GM12878 (cell line): ENCODE results near the gene KRTAP17-1. TPM values are rescaled to one million over a fixed set of nuclear protein-coding genes. Genes with fewer than 3 reads are reported as not detected.

Experiments used
- ATAC-seq: fragments of 200-7000 bp; cut with Tn5 transposase; 3 replicates; pipeline ENCODE4 v1.9.1; 2020; ENCODE audit warnings: mild to moderate bottlenecking, moderate library complexity
- BruUV-seq: library from RNA; stranded (reverse); fragments of 400-500 nt; replicated peaks from 2 replicates; lab custom pipeline; 2021; lab: Mats Ljungman, UMichigan
- CTCF ChIA-PET: fragments of 300-600 bp; sonication (Branson Sonifier 250); formaldehyde crosslinking; extraction: SDS; loops from one replicate; lab custom pipeline; 2021; ENCODE audit warnings: inconsistent platforms; lab: Yijun Ruan, JAX
- POLR2A ChIA-PET: fragments of 350-600 bp; formaldehyde crosslinking; extraction: SDS; loops from one replicate; lab custom pipeline; 2021; ENCODE audit warnings: inconsistent platforms; lab: Charles Lee
- RAD21 ChIA-PET: fragments of 300-600 bp; sonication (Branson Sonifier 250); formaldehyde crosslinking; loops from one replicate; lab custom pipeline; 2023; ENCODE audit warnings: antibody characterized with exemption; ENCODE audit not compliant: unreplicated experiment; lab: Charles Lee
- SMC1A ChIA-PET: fragments of 300-600 bp; sonication (Branson Sonifier 250); formaldehyde crosslinking; loops from one replicate; lab custom pipeline; 2023; ENCODE audit not compliant: unreplicated experiment, uncharacterized antibody; lab: Charles Lee
- DNase-seq: peaks from one replicate; pipeline ENCODE4 v3.0.0-alpha.2; 2011; ENCODE audit warnings: low read depth, low spot score
- FAIRE-seq: peaks from 3 replicates; lab custom pipeline; 2011; peaks lifted over from hg19 to GRCh38; lab: Jason Lieb, UNC
- H2AFZ ChIP-seq: 2 replicates; pipeline ENCODE4 v1.6.0; 2011; ENCODE audit warnings: low read depth, low read length, control low read depth; ENCODE audit not compliant: control insufficient read depth
- H3K27ac ChIP-seq: 2 replicates; pipeline ENCODE4 v1.5.1; 2011; ENCODE audit warnings: control low read depth; ENCODE audit not compliant: control insufficient read depth, insufficient read depth
- H3K27me3 ChIP-seq, 2 experiments: replicated peaks in 1 of 2; 2 replicates each; pipeline versions ENCODE4 v1.6.0 to v1.6.1; 2011; ENCODE audit warnings: low read length in 1 of 2; ENCODE audit not compliant: control insufficient read depth in 2 of 2, insufficient read depth in 2 of 2
- H3K36me3 ChIP-seq, 2 experiments: 2 replicates each; pipeline ENCODE4 v1.5.1; 2011; ENCODE audit warnings: low read length in 1 of 2; ENCODE audit not compliant: control insufficient read depth in 2 of 2, insufficient read depth in 2 of 2
- H3K4me1 ChIP-seq: 2 replicates; pipeline ENCODE4 v1.6.1; 2011; ENCODE audit warnings: mild to moderate bottlenecking, low read length, moderate library complexity, mixed read lengths; ENCODE audit not compliant: control insufficient read depth, insufficient read depth
- H3K4me2 ChIP-seq: 2 replicates; pipeline ENCODE4 v1.6.0; 2011; ENCODE audit warnings: control low read depth; ENCODE audit not compliant: control insufficient read depth, insufficient read depth
- H3K4me3 ChIP-seq: fragments of 200-600 bp; sonication (generic); 2 replicates; pipeline ENCODE4 v1.5.1; 2016
- H3K79me2 ChIP-seq: 2 replicates; pipeline ENCODE4 v1.6.0; 2011; ENCODE audit warnings: low read length; ENCODE audit not compliant: control insufficient read depth, insufficient read depth
- H3K9ac ChIP-seq: 2 replicates; pipeline ENCODE4 v1.8.0; 2011; ENCODE audit warnings: low read length, control low read depth, mixed read lengths; ENCODE audit not compliant: control insufficient read depth, insufficient read depth
- H3K9me3 ChIP-seq: replicated peaks from 3 replicates; pipeline ENCODE4 v1.5.1; 2011; ENCODE audit warnings: mild to moderate bottlenecking, low read length; ENCODE audit not compliant: control insufficient read depth, insufficient read depth
- H4K20me1 ChIP-seq: 2 replicates; pipeline ENCODE4 v1.6.0; 2011; ENCODE audit not compliant: control insufficient read depth, insufficient read depth
- ATF7 ChIP-seq: fragments of 450-650 bp; IDR thresholded peaks from 2 replicates; pipeline ENCODE4 v1.6.1; 2016; ENCODE audit warnings: low read depth, mild to moderate bottlenecking
- BACH1 ChIP-seq: fragments of 450-650 bp; IDR thresholded peaks from 2 replicates; pipeline ENCODE4 v1.6.1; 2017; ENCODE audit warnings: mild to moderate bottlenecking, borderline replicate concordance
- EZH2 ChIP-seq: IDR thresholded peaks from 2 replicates; pipeline ENCODE4 v1.6.1; 2012; ENCODE audit warnings: low read depth, mild to moderate bottlenecking, control low read depth, inconsistent platforms, low read length, borderline replicate concordance; ENCODE audit not compliant: control insufficient read depth
- FOXK2 ChIP-seq: fragments of 450-650 bp; IDR thresholded peaks from 2 replicates; pipeline ENCODE4 v1.6.1; 2017; ENCODE audit warnings: mild to moderate bottlenecking, moderate library complexity
- HDGF ChIP-seq: fragments of 450-650 bp; IDR thresholded peaks from 2 replicates; pipeline ENCODE4 v1.6.1; 2016; ENCODE audit warnings: antibody characterized with exemption
- NBN ChIP-seq: fragments of 450-650 bp; IDR thresholded peaks from 2 replicates; pipeline ENCODE4 v1.6.1; 2016
- NR2C1 ChIP-seq: fragments of 450-650 bp; IDR thresholded peaks from 2 replicates; pipeline ENCODE4 v1.6.1; 2017; ENCODE audit warnings: antibody characterized with exemption, mild to moderate bottlenecking, moderate library complexity
- RCOR1 ChIP-seq: conservative IDR thresholded peaks from 2 replicates; pipeline ENCODE4 v1.6.1; 2012; ENCODE audit warnings: low read depth, low read length, improper control_type of control experiment
- SIN3A ChIP-seq: IDR thresholded peaks from 2 replicates; pipeline ENCODE4 v1.6.1; 2012; ENCODE audit warnings: low read depth, low read length, improper control_type of control experiment
- SIX5 ChIP-seq: IDR thresholded peaks from 2 replicates; pipeline ENCODE4 v1.6.1; 2011; ENCODE audit warnings: mild to moderate bottlenecking, low read depth, low read length, moderate library complexity; ENCODE audit not compliant: severe bottlenecking
- SREBF2 ChIP-seq: IDR thresholded peaks from 2 replicates; pipeline ENCODE4 v1.6.1; 2012; ENCODE audit warnings: mild to moderate bottlenecking, low read length
- SRF ChIP-seq, 2 experiments: IDR thresholded peaks; 2 replicates each; pipeline ENCODE4 v1.6.1; 2011; ENCODE audit warnings: low read depth in 2 of 2, low read length in 2 of 2, mild to moderate bottlenecking in 1 of 2, moderate library complexity in 1 of 2
- TCF3 ChIP-seq: IDR thresholded peaks from 2 replicates; pipeline ENCODE4 v1.6.1; 2012; ENCODE audit warnings: low read depth, mild to moderate bottlenecking, low read length, borderline replicate concordance; ENCODE audit not compliant: insufficient read depth
- ZBED1 ChIP-seq: IDR thresholded peaks from 2 replicates; pipeline ENCODE4 v1.6.1; 2016; ENCODE audit warnings: borderline replicate concordance
- ZNF622 ChIP-seq: fragments of 450-650 bp; IDR thresholded peaks from 2 replicates; pipeline ENCODE4 v1.6.1; 2017; ENCODE audit warnings: mild to moderate bottlenecking, inconsistent platforms
- WGBS: methylation state at CpG from one replicate; pipeline ENCODE4 v1.1.6; 2016; ENCODE audit warnings: low lambda C conversion rate; ENCODE audit not compliant: insufficient replicate concordance, insufficient coverage; ENCODE audit errors: missing lambda C conversion rate; 5-methylcytosine and 5-hydroxymethylcytosine counted together
- in situ Hi-C: fragments of 300-500 bp; cut with MboI; formaldehyde crosslinking; loops from 9 replicates; pipeline ENCODE4 v1.14.3; 2018; ENCODE audit warnings: mixed read lengths
- intact Hi-C: fragments of 100-400 bp; cut with micrococcal nuclease; formaldehyde crosslinking; loops from one replicate; pipeline ENCODE4 v1.14.2; 2022; ENCODE audit not compliant: unreplicated experiment
- polyA plus RNA-seq, 11 experiments: library from polyadenylated mRNA; depleted of rRNA in 4 of 11; unstranded in 6 of 11; stranded (reverse) in 5 of 11; fragments of >200 nt; fragmentation: Nextera tagmentation in 4 of 11; fragmentation: Illumina TruSeq in 1 of 11; extraction: Ambion mirVana in 4 of 11; extraction: Trizol in 1 of 11; gene quantifications; 1 replicate in 1 of 11; 2 replicates in 10 of 11; pipeline versions ENCODE4 v1.2.1 to v1.2.3, GENCODE V29; 2011 to 2016; ENCODE audit warnings: inconsistent platforms in 2 of 11, missing spikeins in 2 of 11, low read depth in 1 of 11
- total RNA-seq, 4 experiments: library from RNA; depleted of rRNA in 3 of 4; stranded (reverse); fragments of >200 nt in 3 of 4; fragmentation: Illumina TruSeq in 1 of 4; extraction: Trizol in 1 of 4; gene quantifications; 2 replicates each; pipeline versions ENCODE4 v1.2.1 to v1.2.3, GENCODE V29; 2013 to 2021
- TF ChIP-seq, protein P1 (sequence below): fragments of 450-650 bp; formaldehyde crosslinking; IDR thresholded peaks from 2 replicates; pipeline ENCODE4 v1.5.0; 2022; ENCODE audit warnings: mild to moderate bottlenecking, missing genetic modification characterization
- TF ChIP-seq, protein P2 (sequence below): IDR thresholded peaks from 2 replicates; pipeline ENCODE4 v1.6.1; 2012; ENCODE audit warnings: low read depth, low read length, improper control_type of control experiment

KRTAP17-1 gene
- total and polyA plus RNA-seq, 10 of the 15 experiments (the other 5 are each of a cell fraction or from before 2014, with no cell fraction given), result 0.16 to 5.7 (median 0.17) TPM; not detected in 7

DNA sequence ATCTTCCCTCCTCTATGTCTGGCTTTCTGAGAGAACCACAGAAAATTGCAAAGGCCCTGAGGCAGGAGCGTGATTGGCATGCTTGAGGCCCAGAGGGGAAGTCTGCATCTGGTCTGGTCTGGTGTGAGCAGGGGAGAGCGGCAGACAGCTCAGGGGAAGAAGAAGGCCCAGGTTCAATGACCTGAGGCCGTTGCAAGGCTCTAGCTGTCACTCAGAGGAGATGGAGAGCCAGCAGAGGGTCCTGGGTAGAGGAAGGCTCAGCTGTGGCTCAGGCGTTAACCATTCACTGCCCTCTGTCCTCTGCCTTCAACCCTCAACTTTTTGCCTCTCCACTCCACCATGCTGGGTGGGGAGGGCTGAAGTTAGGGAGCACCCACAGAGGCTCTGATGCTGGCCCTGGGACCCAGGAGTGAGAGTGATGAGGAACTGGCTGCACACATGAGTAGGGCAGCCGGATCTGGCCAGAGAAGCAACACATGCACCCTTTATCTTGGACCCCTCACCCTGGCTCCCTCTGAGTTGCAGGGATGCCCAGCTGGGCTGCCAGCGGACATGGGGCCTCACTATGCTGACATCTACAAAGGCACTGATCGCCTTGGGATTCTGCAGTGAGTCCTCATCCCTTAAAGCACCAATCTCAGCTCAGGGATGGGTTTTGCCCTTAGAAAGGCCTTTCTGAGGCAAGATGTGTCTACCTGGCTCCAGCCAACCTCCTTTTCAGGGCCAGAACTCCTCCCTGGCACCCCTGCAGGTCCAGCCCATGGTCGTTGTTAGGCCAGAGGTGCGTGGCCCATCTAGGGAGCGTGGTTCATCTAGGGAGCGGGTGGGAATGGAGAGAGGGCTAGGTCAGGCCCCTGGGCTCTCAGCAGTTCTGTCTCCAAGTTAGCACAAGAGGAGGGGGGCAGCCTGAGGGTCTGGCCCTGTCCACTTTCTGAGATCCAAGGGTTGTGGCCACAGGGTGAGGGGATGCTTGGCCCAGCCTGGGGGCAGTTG lies 7.7 kb upstream of the KRTAP17-1 start:
- ChIA-PET SMC1A (interaction anchor here (0.7 to 1.4 kb wide), 4 partner anchors 10 to 326 kb away, joined by 3 to 6 read pairs (median 4); partner anchors contain the start of gene KRTAP16-1), RAD21 (interaction anchor here (0.5 to 2.1 kb wide), 6 partner anchors 16 to 1087 kb away, joined by 3 to 8 read pairs (median 4); no protein-coding TSS in a partner anchor), POLR2A (no interaction called here), CTCF (interaction anchor here (0.7 to 1.7 kb wide), 20 partner anchors 9 to 703 kb away, joined by 3 to 14 read pairs (median 4); no protein-coding TSS in a partner anchor)
- Histone ChIP-seq H3K27me3 (no peaks in the 10 kb centered on the region), H3K4me1 (no peaks in the 10 kb centered on the region), H3K4me2 (no peak overlapping the region), H3K9me3 (no peaks in the 10 kb centered on the region; the same call in 2 of the 3 replicates), H3K36me3 (no peaks in the 10 kb centered on the region), H3K4me3 (no peak overlapping the region), H2AFZ (no peak overlapping the region), H3K27ac (no peak overlapping the region), H4K20me1 (no peaks in the 10 kb centered on the region), H3K79me2 (no peaks in the 10 kb centered on the region), H3K9ac (no peak overlapping the region)
- FAIRE-seq (no peak), ATAC-seq (no peak), DNase-seq (no peak)
- WGBS, result 22% methylated on average over 11 of the region's 11 CpGs
- intact Hi-C loops (loop anchor here (1.0 to 10.0 kb wide), 2 partner anchors 414 to 698 kb away; no protein-coding TSS in a partner anchor), in situ Hi-C loops (loop anchor here (5.0 kb wide), 1 partner anchor 411 kb away; no protein-coding TSS in a partner anchor)
- no TSS peak for BruUV-seq
- no peak for TF ChIP-seq SREBF2
- no peak for TF ChIP-seq ZNF622
- TF ChIP-seq ZBED1, result no peak
- TF ChIP-seq TCF3, result no peak
- no peak for TF ChIP-seq SRF (IDR thresholded peaks at IDR 0.05; ENCODE audit: low read depth in 2 of 2, low read length in 2 of 2)
- no peak for TF ChIP-seq NR2C1
- TF ChIP-seq SIN3A, result no peak
- TF ChIP-seq, protein P1, sequence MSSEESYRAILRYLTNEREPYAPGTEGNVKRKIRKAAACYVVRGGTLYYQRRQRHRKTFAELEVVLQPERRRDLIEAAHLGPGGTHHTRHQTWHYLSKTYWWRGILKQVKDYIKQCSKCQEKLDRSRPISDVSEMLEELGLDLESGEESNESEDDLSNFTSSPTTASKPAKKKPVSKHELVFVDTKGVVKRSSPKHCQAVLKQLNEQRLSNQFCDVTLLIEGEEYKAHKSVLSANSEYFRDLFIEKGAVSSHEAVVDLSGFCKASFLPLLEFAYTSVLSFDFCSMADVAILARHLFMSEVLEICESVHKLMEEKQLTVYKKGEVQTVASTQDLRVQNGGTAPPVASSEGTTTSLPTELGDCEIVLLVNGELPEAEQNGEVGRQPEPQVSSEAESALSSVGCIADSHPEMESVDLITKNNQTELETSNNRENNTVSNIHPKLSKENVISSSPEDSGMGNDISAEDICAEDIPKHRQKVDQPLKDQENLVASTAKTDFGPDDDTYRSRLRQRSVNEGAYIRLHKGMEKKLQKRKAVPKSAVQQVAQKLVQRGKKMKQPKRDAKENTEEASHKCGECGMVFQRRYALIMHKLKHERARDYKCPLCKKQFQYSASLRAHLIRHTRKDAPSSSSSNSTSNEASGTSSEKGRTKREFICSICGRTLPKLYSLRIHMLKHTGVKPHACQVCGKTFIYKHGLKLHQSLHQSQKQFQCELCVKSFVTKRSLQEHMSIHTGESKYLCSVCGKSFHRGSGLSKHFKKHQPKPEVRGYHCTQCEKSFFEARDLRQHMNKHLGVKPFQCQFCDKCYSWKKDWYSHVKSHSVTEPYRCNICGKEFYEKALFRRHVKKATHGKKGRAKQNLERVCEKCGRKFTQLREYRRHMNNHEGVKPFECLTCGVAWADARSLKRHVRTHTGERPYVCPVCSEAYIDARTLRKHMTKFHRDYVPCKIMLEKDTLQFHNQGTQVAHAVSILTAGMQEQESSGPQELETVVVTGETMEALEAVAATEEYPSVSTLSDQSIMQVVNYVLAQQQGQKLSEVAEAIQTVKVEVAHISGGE, result no peak
- TF ChIP-seq HDGF, result no peak
- TF ChIP-seq RCOR1, result no peak
- TF ChIP-seq BACH1, result no peak
- TF ChIP-seq NBN, result no peak
- no peak for TF ChIP-seq ATF7
- TF ChIP-seq, protein P2, sequence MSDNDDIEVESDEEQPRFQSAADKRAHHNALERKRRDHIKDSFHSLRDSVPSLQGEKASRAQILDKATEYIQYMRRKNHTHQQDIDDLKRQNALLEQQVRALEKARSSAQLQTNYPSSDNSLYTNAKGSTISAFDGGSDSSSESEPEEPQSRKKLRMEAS, result no peak
- TF ChIP-seq EZH2, result no peak
- TF ChIP-seq SIX5, result no peak
- no peak for TF ChIP-seq FOXK2
